AG04450 (cell line): ENCODE measurements around the gene HCN1. TPM values are rescaled to one million over a fixed set of nuclear protein-coding genes. Genes with fewer than 3 reads are reported as not detected.
"Not testable (repeated sequence)": the region's sequence is repeated elsewhere in the genome, so short reads cannot be mapped to it uniquely, and the experiment has no call there.

Experiments used
- CTCF ChIA-PET: fragments of 300-600, 350-600 bp; formaldehyde crosslinking; extraction: SDS; loops from one replicate; lab custom pipeline; 2022; ENCODE audit warnings: antibody characterized with exemption, inconsistent platforms; lab: Charles Lee
- POLR2A ChIA-PET: fragments of 350-600 bp; formaldehyde crosslinking; extraction: SDS; loops from one replicate; lab custom pipeline; 2021; ENCODE audit warnings: antibody characterized with exemption, inconsistent platforms; lab: Yijun Ruan, JAX
- DNase-seq: peaks from one replicate; pipeline ENCODE4 v3.0.0-alpha.2; 2011; ENCODE audit warnings: low read depth, low spot score
- H3K27ac ChIP-seq: one replicate; pipeline ENCODE4 v1.5.1; 2012; ENCODE audit warnings: low read depth, low read length, control low read depth
- H3K27me3 ChIP-seq: one replicate; pipeline ENCODE4 v1.6.0; 2012; ENCODE audit warnings: low read length; ENCODE audit not compliant: control insufficient read depth, insufficient read depth
- H3K4me3 ChIP-seq: 2 replicates; pipeline ENCODE4 v1.5.1; 2011; ENCODE audit warnings: mild to moderate bottlenecking, low read depth, low read length, control low read depth
- H3K9me3 ChIP-seq: 2 replicates; pipeline ENCODE4 v1.5.1; 2012; ENCODE audit warnings: low read length; ENCODE audit not compliant: control insufficient read depth, insufficient read depth
- CTCF ChIP-seq: IDR thresholded peaks from 2 replicates; pipeline ENCODE4 v1.5.1; 2011; ENCODE audit warnings: low read depth, low read length, control low read depth, inconsistent platforms
- polyA plus RNA-seq: library from polyadenylated mRNA; depleted of rRNA; stranded (reverse); fragments of >200 nt; gene quantifications from 2 replicates; pipeline ENCODE4 v1.2.3, GENCODE V29; 2011

Gene HCN1
- polyA plus RNA-seq, 1 experiment: not detected

DNA sequence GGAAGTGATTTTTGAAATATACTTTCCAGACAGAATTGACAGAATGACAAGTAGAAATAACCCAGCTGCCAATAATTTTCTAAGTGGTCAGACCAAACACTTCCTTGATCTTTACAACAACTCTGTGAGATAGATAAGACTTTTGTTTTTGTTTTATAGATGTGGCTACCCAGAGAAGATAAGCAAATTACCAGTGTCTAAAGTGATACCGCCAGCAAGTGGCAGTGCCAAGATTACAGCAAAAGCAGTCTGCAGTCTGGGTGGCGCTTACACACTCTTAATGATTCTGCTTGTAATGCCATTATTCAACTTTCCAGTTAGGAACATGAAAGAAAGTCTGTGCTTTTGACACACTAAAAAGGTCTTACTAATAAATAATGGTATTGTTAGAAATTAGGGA lies 92.1 kb downstream of the HCN1 start:
- POLR2A ChIA-PET: no interaction called here
- DNase-seq: no peak
- no peak overlapping the region for H3K27ac ChIP-seq

DNA sequence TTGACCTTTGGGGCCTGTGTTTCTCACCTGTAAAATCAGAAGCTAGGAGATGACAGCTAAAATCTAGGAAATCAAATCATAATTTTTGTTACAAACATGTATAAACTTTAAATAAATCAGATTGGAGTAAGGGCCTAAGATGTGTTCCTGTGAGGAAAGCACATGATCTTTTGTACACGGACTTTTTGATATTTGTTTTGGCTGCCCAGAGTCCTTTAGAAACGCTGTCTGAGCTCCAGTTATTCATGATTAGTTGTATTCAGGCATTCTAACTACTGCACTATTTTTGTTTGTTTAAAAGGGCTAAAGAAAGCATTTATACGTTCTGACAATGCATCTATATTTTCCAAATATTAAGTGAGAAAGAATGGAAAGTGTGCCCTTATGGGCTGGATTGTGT lies 94.8 kb downstream of the HCN1 start:
- H3K9me3 ChIP-seq: no peaks in the 10 kb centered on the region
- H3K4me3 ChIP-seq: no peak overlapping the region
- TF ChIP-seq CTCF: no peak
- no peak overlapping the region for H3K27ac ChIP-seq
- DNase-seq: no peak
- ChIA-PET CTCF (no interaction called here), POLR2A (no interaction called here)
- no peaks in the 10 kb centered on the region for H3K27me3 ChIP-seq

More for the DNA sequence above, 92.1 kb downstream of the HCN1 start:
- no peaks in the 10 kb centered on the region for H3K27me3 ChIP-seq
- H3K9me3 ChIP-seq: no peaks in the 10 kb centered on the region
- CTCF ChIA-PET: no interaction called here
- TF ChIP-seq CTCF: no peak
- no peak overlapping the region for H3K4me3 ChIP-seq

DNA sequence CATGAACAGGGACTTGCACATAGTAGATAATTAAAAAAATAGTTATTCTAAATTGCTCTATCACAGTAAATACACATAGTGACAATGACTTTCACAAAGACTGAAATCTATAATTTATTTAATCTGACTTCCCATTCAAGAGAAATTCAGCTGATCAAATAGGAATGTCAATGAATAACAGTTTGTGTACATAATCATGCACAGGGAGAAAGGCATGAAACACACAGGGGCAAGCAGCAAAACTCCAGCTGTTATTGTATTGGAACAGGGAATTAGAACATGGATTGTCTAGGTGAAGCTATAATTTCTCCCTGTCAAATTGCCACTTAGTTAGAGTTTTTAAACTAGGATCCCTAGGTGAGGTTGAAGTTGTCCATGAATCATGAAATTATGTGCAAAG lies 99.9 kb downstream of the HCN1 start:
- CTCF ChIA-PET: no interaction called here

GRCh38 chr5:45586001-45586400 lies 110.2 kb downstream of the HCN1 start:
- DNase-seq, H3K27me3 ChIP-seq, H3K4me3 ChIP-seq, POLR2A ChIA-PET, H3K9me3 ChIP-seq, H3K27ac ChIP-seq, CTCF ChIA-PET: not testable (repeated sequence)

More for the DNA sequence above, 99.9 kb downstream of the HCN1 start:
- Histone ChIP-seq H3K9me3 (peaks cover 3% of the 10 kb centered on the region; the same call in 1 of the 2 replicates), H3K27ac (no peak overlapping the region), H3K27me3 (no peaks in the 10 kb centered on the region), H3K4me3 (no peak overlapping the region)
- TF ChIP-seq CTCF: no peak
- POLR2A ChIA-PET: no interaction called here
- DNase-seq: no peak

- no peak for TF ChIP-seq CTCF
- Histone ChIP-seq H3K27ac (no peak overlapping the region), H3K9me3 (no peaks in the 10 kb centered on the region), H3K27me3 (no peaks in the 10 kb centered on the region), H3K4me3 (no peak overlapping the region)
- POLR2A ChIA-PET: no interaction called here
- no peak for DNase-seq
- CTCF ChIA-PET: no interaction called here
Measured at GRCh38 chr5:45578270-45578669, 117.9 kb downstream of the HCN1 start.

DNA sequence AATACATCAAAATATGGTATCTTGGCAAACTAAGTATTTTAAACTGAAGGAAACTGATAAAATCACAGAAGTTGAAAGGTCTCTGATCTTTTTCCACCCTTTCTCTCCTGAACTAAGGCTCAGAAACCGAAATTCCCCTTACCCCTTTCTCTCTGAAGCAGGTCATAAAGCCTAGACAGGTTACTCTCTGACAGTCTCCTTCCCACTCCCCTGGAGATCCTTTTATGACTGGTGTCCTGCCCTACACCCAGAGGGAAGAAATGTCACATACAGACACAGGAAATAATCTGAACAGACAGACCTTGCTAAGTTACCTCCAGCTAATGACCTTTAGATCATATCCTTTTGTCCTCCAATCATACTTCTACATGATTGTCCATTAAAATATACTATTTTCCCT lies 127.4 kb downstream of the HCN1 start:
- Histone ChIP-seq H3K4me3 (no peak overlapping the region), H3K9me3 (0 out of 2 replicates have a peak, but pooled peaks cover 2% of the 10 kb centered on the region), H3K27ac (no peak overlapping the region), H3K27me3 (no peaks in the 10 kb centered on the region)
- DNase-seq: no peak
- TF ChIP-seq CTCF: no peak
- POLR2A ChIA-PET: no interaction called here
- CTCF ChIA-PET: no interaction called here
